Lung (tissue), 12 donors: ENCODE results near the gene ZNF714. TPM values are rescaled to one million over a fixed set of nuclear protein-coding genes. Genes with fewer than 3 reads are reported as not detected.

Source experiments
- ATAC-seq: fragments of 200-7000 bp; cut with Tn5 transposase; one replicate; pipeline ENCODE4 v1.9.1; 2020; ENCODE audit warnings: moderate number of reproducible peaks; ENCODE audit not compliant: insufficient read depth, low FRiP score
- DNase-seq, 3 donors: peaks; one replicate each; pipeline ENCODE4 v3.0.0-alpha.2; 2013 to 2017
- H3K27ac ChIP-seq, 2 donors: one replicate each; pipeline ENCODE4 v1.5.1; 2013; ENCODE audit warnings: mild to moderate bottlenecking in 2 of 2, moderate library complexity in 2 of 2, control low read depth in 1 of 2, inconsistent platforms in 1 of 2, low read depth in 1 of 2, low read length in 1 of 2
- H3K27me3 ChIP-seq, 3 donors: one replicate each; pipeline ENCODE4 v1.5.1; 2013; ENCODE audit warnings: low read length in 2 of 3; ENCODE audit not compliant: control insufficient read depth in 3 of 3, insufficient read depth in 3 of 3
- H3K36me3 ChIP-seq, 4 donors: one replicate each; pipeline ENCODE4 v1.5.1; 2013; ENCODE audit warnings: low read length in 4 of 4, mild to moderate bottlenecking in 1 of 4, moderate library complexity in 1 of 4; ENCODE audit not compliant: control insufficient read depth in 4 of 4, insufficient read depth in 4 of 4
- H3K4me1 ChIP-seq, 5 donors: one replicate each; pipeline ENCODE4 v1.5.1; 2013; ENCODE audit warnings: low read length in 5 of 5, mild to moderate bottlenecking in 2 of 5, moderate library complexity in 1 of 5; ENCODE audit not compliant: control insufficient read depth in 5 of 5, insufficient read depth in 5 of 5
- H3K4me3 ChIP-seq: one replicate; pipeline ENCODE4 v1.5.1; 2013; ENCODE audit warnings: mild to moderate bottlenecking, control low read depth, moderate library complexity
- H3K9ac ChIP-seq, 2 donors: one replicate each; pipeline ENCODE4 v1.5.1; 2013; ENCODE audit warnings: low read length in 2 of 2, control low read depth in 1 of 2; ENCODE audit not compliant: insufficient read depth in 1 of 2
- H3K9me3 ChIP-seq, 4 donors: one replicate each; pipeline ENCODE4 v1.5.1; 2013; ENCODE audit warnings: low read length in 3 of 4, mild to moderate bottlenecking in 1 of 4, moderate library complexity in 1 of 4; ENCODE audit not compliant: control insufficient read depth in 4 of 4, insufficient read depth in 3 of 4
- CTCF ChIP-seq: IDR thresholded peaks from 2 replicates; pipeline ENCODE4 v1.5.1; 2012; ENCODE audit warnings: mild to moderate bottlenecking; ENCODE audit errors: control extremely low read depth, extremely low read depth
- WGBS, 2 donors: extraction: QIAGEN DNeasy Blood & Tissue Kit; methylation state at CpG; one replicate each; pipeline ENCODE4 v1.1.7; 2013; 5-methylcytosine and 5-hydroxymethylcytosine counted together
- polyA plus RNA-seq, 2 donors: library from polyadenylated mRNA; stranded (reverse); fragments of 200-250 nt; gene quantifications; one replicate each; pipeline ENCODE4 v1.2.1, GENCODE V29; 2013
- total RNA-seq, 2 donors: library from RNA; depleted of rRNA in 1 of 2; stranded (reverse); fragments of >200 nt in 1 of 2; gene quantifications; one replicate each; pipeline ENCODE4 v1.2.1, GENCODE V29; 2014 to 2021
- donor health status: control.
- donor health status: control.
- donor health status: Bipolar disorder and iron deficiency.
- donor health status: healthy.
- donor health status: DM: yes; HTN: yes; CAD: no.

Gene ZNF714
- total and polyA plus RNA-seq, 4 donors = 1.2 to 25.0 (median 7.8) TPM

- whole genome bisulfite sequencing, 2 donors = 92 to 93% methylated on average over 1 of the region's 1 CpG
- H3K27ac ChIP-seq = no peak overlapping the region
- no peaks in the 10 kb centered on the region for H3K27me3 ChIP-seq
Observed at GRCh38 chr19:21147540-21147939, 65.5 kb downstream of the ZNF714 start.

GRCh38 chr19:21148681-21149080 lies 66.7 kb downstream of the ZNF714 start:
- TF ChIP-seq CTCF = no peak
- H3K27me3 ChIP-seq = no peaks in the 10 kb centered on the region
- no peak overlapping the region for H3K27ac ChIP-seq
- H3K4me1 ChIP-seq = no peaks in the 10 kb centered on the region
- ATAC-seq (no peak), DNase-seq (no peak)
- peaks cover 0 to 3% (median 0%) of the 10 kb centered on the region in 4 donors for H3K9me3 ChIP-seq
- peaks cover 12 to 56% (median 27%) of the 10 kb centered on the region in 4 donors for H3K36me3 ChIP-seq
- H3K4me3 ChIP-seq = no peak overlapping the region
- no peak overlapping the region for H3K9ac ChIP-seq

More at GRCh38 chr19:21147540-21147939, 65.5 kb downstream of the ZNF714 start:
- H3K9ac ChIP-seq = no peak overlapping the region
- peaks cover 0 to 5% (median 2%) of the 10 kb centered on the region in 5 donors for H3K4me1 ChIP-seq
- H3K4me3 ChIP-seq = no peak overlapping the region
- H3K36me3 ChIP-seq = peaks cover 12 to 58% (median 27%) of the 10 kb centered on the region in 4 donors
- no peak for DNase-seq
- TF ChIP-seq CTCF = no peak
- H3K9me3 ChIP-seq = peaks cover 0 to 3% (median 0%) of the 10 kb centered on the region in 4 donors
- no peak for ATAC-seq

- no peak for DNase-seq
- Histone ChIP-seq H3K4me1 (no peaks in the 10 kb centered on the region), H3K27me3 (no peaks in the 10 kb centered on the region), H3K9me3 (peaks cover 0 to 3% (median 0%) of the 10 kb centered on the region in 4 donors), H3K4me3 (no peak overlapping the region), H3K36me3 (peaks cover 10 to 48% (median 23%) of the 10 kb centered on the region in 4 donors), H3K9ac (no peak overlapping the region), H3K27ac (no peak overlapping the region)
- no peak for ATAC-seq
- WGBS, 2 donors = 98 to 99% methylated on average over 6 of the region's 6 CpGs
- TF ChIP-seq CTCF = no peak
Observed at GRCh38 chr19:21149877-21150276, 67.9 kb downstream of the ZNF714 start.

GRCh38 chr19:21151460-21151859 lies 69.5 kb downstream of the ZNF714 start:
- no peak for TF ChIP-seq CTCF
- ATAC-seq = no peak
- Histone ChIP-seq H3K4me1 (no peaks in the 10 kb centered on the region), H3K4me3 (no peak overlapping the region), H3K9ac (no peak overlapping the region), H3K36me3 (peaks cover 10 to 39% (median 22%) of the 10 kb centered on the region in 4 donors), H3K27me3 (no peaks in the 10 kb centered on the region), H3K9me3 (peaks cover 0 to 3% (median 0%) of the 10 kb centered on the region in 4 donors), H3K27ac (no peak overlapping the region)
- DNase-seq = no peak
- 100% methylated on average over 1 of the region's 1 CpG for WGBS, 2 donors
